Activated CD4-positive, alpha-beta T cell treated with anti-CD3 and anti-CD28 coated beads, Interleukin-10, Interleukin-2, amounts not matched to agents 100 ng/mL and 50 ng/mL, durations not matched to agents 16 hours and 8 hours (primary cell): ENCODE measurements around the gene FRYL.
A peak's percentile ranks its signal among the peaks of the same experiment; 100 is the strongest.
"Not testable (repeated sequence)": the region's sequence is repeated elsewhere in the genome, so short reads cannot be mapped to it uniquely, and the experiment has no call there.

ENCODE experiments used
- DNase-seq: peaks from one replicate; pipeline ENCODE4 v3.0.0-alpha.2; 2020

Gene FRYL

GRCh38 chr4:48653217-48654014, 126.7 kb downstream of the FRYL start:
- peak; percentile 71 for DNase-seq

GRCh38 chr4:48651914-48652313, 128.2 kb downstream of the FRYL start:
- no peak for DNase-seq

- DNase-seq, result no peak
Measured at GRCh38 chr4:48649505-48649904, 130.6 kb downstream of the FRYL start.

GRCh38 chr4:48645225-48645794, 134.8 kb downstream of the FRYL start:
- DNase-seq, result no peak

- no peak for DNase-seq
Measured at GRCh38 chr4:48642421-48643374, 137.4 kb downstream of the FRYL start.

- no peak for DNase-seq
Measured at GRCh38 chr4:48641401-48641800, 138.7 kb downstream of the FRYL start.

- DNase-seq, result no peak
Measured at GRCh38 chr4:48640699-48641098, 139.4 kb downstream of the FRYL start.

GRCh38 chr4:48640225-48640624, 139.9 kb downstream of the FRYL start:
- no peak for DNase-seq

- no peak for DNase-seq
Measured at GRCh38 chr4:48639807-48640206, 140.3 kb downstream of the FRYL start.

GRCh38 chr4:48638586-48638985, 141.5 kb downstream of the FRYL start:
- not testable (repeated sequence) for DNase-seq

- no peak for DNase-seq
Measured at GRCh38 chr4:48636911-48637310, 143.2 kb downstream of the FRYL start.

GRCh38 chr4:48635980-48636379, 144.1 kb downstream of the FRYL start:
- DNase-seq, result no peak

- DNase-seq, result peak; percentile 43
Measured at GRCh38 chr4:48635310-48635709, 144.8 kb downstream of the FRYL start.

- no peak for DNase-seq
Measured at GRCh38 chr4:48634688-48635308, 145.3 kb downstream of the FRYL start.

- DNase-seq, result no peak
Measured at GRCh38 chr4:48633657-48634056, 146.4 kb downstream of the FRYL start.

- DNase-seq, result no peak
Measured at GRCh38 chr4:48629458-48629857, 150.6 kb downstream of the FRYL start.

GRCh38 chr4:48623182-48623780, 156.8 kb downstream of the FRYL start:
- no peak for DNase-seq

- no peak for DNase-seq
Measured at GRCh38 chr4:48620831-48621230, 159.2 kb downstream of the FRYL start.

GRCh38 chr4:48620093-48620492, 160.0 kb downstream of the FRYL start:
- no peak for DNase-seq

- DNase-seq, result no peak
Measured at GRCh38 chr4:48604527-48604926, 175.6 kb downstream of the FRYL start.

- no peak for DNase-seq
Measured at GRCh38 chr4:48604041-48604440, 176.0 kb downstream of the FRYL start.

- DNase-seq, result no peak
Measured at GRCh38 chr4:48603366-48604003, 176.6 kb downstream of the FRYL start.
